Glutamatergic neuron (in vitro differentiated cells): ENCODE results near the gene AK8. TPM values are rescaled to one million over a fixed set of nuclear protein-coding genes. Genes with fewer than 3 reads are reported as not detected.
A peak's percentile ranks its signal among the peaks of the same experiment; 100 is the strongest.

Experiments used
- DNase-seq: peaks from one replicate; pipeline ENCODE4 v3.0.0; 2022
- H3K27ac Mint-ChIP-seq: one replicate; pipeline ENCODE4 v1.8.0; 2020; ENCODE audit warnings: mild to moderate bottlenecking, mixed read lengths, inconsistent platforms; ENCODE audit not compliant: unreplicated experiment
- H3K27me3 Mint-ChIP-seq: one replicate; pipeline ENCODE4 v1.8.0; 2020; ENCODE audit warnings: mild to moderate bottlenecking, moderate library complexity, mixed read lengths, inconsistent platforms; ENCODE audit not compliant: unreplicated experiment
- H3K36me3 Mint-ChIP-seq: one replicate; pipeline ENCODE4 v1.8.0; 2020; ENCODE audit warnings: mild to moderate bottlenecking, mixed read lengths, inconsistent platforms; ENCODE audit not compliant: unreplicated experiment
- H3K4me1 Mint-ChIP-seq: one replicate; pipeline ENCODE4 v1.8.0; 2020; ENCODE audit warnings: mild to moderate bottlenecking, low read depth, mixed read lengths, inconsistent platforms; ENCODE audit not compliant: unreplicated experiment
- H3K4me3 Mint-ChIP-seq: one replicate; pipeline ENCODE4 v1.8.0; 2020; ENCODE audit warnings: mild to moderate bottlenecking, mixed read lengths, inconsistent platforms; ENCODE audit not compliant: unreplicated experiment
- H3K9me3 Mint-ChIP-seq: one replicate; pipeline ENCODE4 v1.8.0; 2020; ENCODE audit warnings: mild to moderate bottlenecking, moderate library complexity, mixed read lengths, inconsistent platforms; ENCODE audit not compliant: unreplicated experiment
- total RNA-seq: library from RNA; stranded (reverse); fragmentation: NEBNext Ultra II Directional; extraction: Animal tissue kit (Norgen Biotek cat#: 25700); gene quantifications from one replicate; pipeline ENCODE4 v1.2.1, GENCODE V29; 2021; ENCODE audit not compliant: unreplicated experiment
- TF ChIP-seq, protein P1 (sequence below): fragments of 200-600 bp; sonication (generic); IDR thresholded peaks from one replicate; pipeline ENCODE4 v1.5.0; 2021; ENCODE audit not compliant: partially characterized antibody, unreplicated experiment

AK8 gene
- total RNA-seq, 1 donor from 2014 or later = 0.44 TPM

DNA sequence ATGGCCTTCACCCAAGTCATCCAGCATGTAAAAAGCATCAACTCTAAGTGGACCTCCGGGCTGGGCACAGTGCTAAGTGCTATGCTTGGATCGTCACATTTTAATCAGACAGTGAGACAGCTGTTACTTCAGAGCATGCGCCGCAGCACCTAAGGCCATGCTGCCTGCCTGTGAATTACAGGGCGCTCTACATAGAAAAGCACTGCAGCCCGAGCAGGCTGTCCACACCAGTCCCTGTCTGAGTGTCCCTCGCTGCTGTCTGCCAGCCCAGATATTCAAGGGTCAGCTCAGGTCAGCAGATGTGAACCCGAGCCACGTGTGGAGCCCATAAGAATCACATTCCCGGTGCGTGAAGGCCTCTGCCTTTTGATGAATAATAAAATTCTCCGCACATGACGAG lies 37.1 kb downstream of the AK8 start:
- Mint-ChIP-seq H3K9me3 (peaks cover 2% of the 10 kb centered on the region), H3K36me3 (no peaks in the 10 kb centered on the region), H3K27ac (no peak overlapping the region), H3K4me3 (no peak overlapping the region), H3K27me3 (peaks cover 4% of the 10 kb centered on the region), H3K4me1 (peaks cover 14% of the 10 kb centered on the region)
- TF ChIP-seq, protein P1, sequence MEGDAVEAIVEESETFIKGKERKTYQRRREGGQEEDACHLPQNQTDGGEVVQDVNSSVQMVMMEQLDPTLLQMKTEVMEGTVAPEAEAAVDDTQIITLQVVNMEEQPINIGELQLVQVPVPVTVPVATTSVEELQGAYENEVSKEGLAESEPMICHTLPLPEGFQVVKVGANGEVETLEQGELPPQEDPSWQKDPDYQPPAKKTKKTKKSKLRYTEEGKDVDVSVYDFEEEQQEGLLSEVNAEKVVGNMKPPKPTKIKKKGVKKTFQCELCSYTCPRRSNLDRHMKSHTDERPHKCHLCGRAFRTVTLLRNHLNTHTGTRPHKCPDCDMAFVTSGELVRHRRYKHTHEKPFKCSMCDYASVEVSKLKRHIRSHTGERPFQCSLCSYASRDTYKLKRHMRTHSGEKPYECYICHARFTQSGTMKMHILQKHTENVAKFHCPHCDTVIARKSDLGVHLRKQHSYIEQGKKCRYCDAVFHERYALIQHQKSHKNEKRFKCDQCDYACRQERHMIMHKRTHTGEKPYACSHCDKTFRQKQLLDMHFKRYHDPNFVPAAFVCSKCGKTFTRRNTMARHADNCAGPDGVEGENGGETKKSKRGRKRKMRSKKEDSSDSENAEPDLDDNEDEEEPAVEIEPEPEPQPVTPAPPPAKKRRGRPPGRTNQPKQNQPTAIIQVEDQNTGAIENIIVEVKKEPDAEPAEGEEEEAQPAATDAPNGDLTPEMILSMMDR = no peak
- DNase-seq = no peak

DNA sequence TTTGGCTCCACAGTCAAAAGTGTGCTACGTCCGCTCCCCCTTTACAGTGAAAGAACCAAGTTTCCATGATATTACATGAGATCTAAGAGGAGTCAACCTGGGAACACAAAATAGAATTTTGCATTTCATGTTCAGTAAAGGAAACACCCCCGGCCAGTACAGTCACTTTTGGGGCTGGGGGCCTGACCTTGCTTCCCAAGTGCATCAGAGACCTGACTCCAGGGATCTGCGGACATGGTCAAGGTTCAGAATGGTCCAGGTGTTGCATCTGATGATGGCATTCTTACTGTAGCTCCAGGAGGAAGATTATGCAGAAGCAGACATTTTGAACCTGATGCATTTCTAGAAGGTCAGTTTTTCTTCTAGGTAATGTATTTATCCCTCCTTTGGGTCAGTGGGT lies 39.8 kb downstream of the AK8 start:
- no peak overlapping the region for H3K4me3 Mint-ChIP-seq
- peaks cover 6% of the 10 kb centered on the region for H3K9me3 Mint-ChIP-seq
- TF ChIP-seq, protein P1 = no peak
- no peaks in the 10 kb centered on the region for H3K36me3 Mint-ChIP-seq
- peaks cover 25% of the 10 kb centered on the region for H3K4me1 Mint-ChIP-seq
- no peak overlapping the region for H3K27ac Mint-ChIP-seq
- H3K27me3 Mint-ChIP-seq = peaks cover 7% of the 10 kb centered on the region
- DNase-seq = no peak

DNA sequence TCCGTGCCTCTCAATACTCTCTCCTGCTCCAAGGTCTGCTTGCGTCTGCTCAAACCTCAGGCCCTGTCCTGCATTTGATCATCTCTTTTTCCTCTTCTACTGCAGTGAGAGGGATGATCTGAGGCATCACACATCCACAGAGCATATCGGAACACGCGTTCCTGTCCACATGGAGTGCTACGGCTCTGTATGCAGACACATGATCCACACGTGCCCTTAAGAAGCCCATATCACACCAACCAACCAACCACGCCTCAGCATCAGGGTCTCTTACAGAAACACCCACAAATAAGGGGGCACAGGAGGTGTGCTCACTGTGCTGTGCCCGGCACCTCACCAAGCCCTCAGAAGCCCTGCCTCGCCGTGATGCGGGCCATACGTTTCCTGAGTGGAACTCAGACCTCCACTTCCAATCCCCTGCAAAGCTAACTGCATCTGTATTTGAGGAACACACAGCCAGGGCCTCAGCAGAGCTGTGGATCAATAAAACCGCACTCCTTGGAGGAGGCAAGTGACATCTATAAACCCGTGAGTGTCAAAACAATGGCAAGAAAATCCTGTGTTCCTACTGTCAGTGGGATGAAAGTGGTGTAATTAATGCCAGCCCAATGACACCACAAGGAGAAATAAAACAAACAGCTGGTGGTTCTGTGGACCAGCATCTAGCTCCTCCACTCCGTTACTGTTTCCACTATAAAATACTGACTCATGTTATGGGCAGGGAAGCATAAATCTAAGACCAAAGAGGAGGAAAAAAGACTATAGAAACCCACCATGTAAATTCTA lies 40.4 kb downstream of the AK8 start:
- no peak overlapping the region for H3K27ac Mint-ChIP-seq

DNA sequence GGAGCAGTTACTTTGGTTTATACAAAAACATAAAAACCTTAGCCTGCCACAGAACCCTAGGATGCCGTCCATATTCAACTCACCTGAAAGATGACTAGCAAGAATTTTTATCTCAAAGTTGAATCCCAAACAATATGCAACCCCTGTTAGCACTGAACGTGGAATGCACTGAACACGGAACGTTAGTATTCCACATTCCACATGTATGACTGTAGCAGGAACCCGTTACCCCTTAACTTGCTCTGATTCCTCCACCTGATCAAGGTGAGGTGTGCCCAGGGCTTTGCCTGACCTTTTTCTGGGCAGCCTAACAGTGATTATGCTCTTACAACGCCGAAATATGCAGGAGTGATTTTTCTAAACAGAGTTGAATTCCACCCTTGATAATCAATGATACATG lies 43.7 kb downstream of the AK8 start:
- H3K27ac Mint-ChIP-seq = peak overlapping the region; percentile 98
- TF ChIP-seq, protein P1 = no peak
- peaks cover 6% of the 10 kb centered on the region for H3K36me3 Mint-ChIP-seq
- H3K9me3 Mint-ChIP-seq = peaks cover 5% of the 10 kb centered on the region
- H3K27me3 Mint-ChIP-seq = peaks cover 8% of the 10 kb centered on the region
- H3K4me3 Mint-ChIP-seq = peak overlapping the region; percentile 14
- DNase-seq = no peak
- peaks cover 39% of the 10 kb centered on the region for H3K4me1 Mint-ChIP-seq

More for the DNA sequence above, 40.4 kb downstream of the AK8 start:
- Mint-ChIP-seq H3K36me3 (no peaks in the 10 kb centered on the region), H3K27me3 (peaks cover 7% of the 10 kb centered on the region), H3K9me3 (peaks cover 6% of the 10 kb centered on the region), H3K4me3 (peak overlapping the region; percentile 10), H3K4me1 (peaks cover 26% of the 10 kb centered on the region)
- DNase-seq = no peak
- TF ChIP-seq, protein P1 = no peak

DNA sequence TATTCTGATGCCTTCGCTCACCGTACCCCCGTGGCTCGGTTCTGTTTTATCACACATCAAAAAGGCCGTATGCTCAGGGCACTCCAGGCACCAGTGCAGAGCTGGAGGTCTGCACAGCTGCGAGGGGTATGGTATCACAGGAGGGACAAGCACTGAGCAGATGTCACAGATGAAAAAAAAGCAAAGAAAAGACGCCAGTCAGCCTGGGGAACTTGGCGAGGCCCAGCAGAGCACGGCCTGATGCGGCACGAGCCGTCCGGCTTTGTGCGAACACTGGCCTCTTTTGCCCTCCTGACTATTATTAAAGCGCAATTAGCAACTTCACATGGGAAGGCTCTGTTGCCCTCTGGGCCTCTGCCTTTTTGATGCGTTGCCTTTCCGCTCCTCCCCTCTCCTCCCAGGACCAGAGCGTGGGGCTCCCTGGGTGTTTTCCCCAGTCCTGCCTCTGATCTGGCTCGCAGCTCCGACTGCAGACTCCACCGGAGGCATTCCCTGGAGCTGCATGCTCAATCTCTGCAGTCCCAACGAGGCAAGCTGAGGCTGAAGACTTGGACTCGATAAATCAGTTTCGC lies 44.4 kb downstream of the AK8 start:
- H3K4me3 Mint-ChIP-seq = peak overlapping the region; percentile 74
- TF ChIP-seq, protein P1 = no peak
- peaks cover 6% of the 10 kb centered on the region for H3K36me3 Mint-ChIP-seq
- peaks cover 6% of the 10 kb centered on the region for H3K9me3 Mint-ChIP-seq
- DNase-seq = peak; percentile 53
- peaks cover 36% of the 10 kb centered on the region for H3K4me1 Mint-ChIP-seq
- H3K27me3 Mint-ChIP-seq = peaks cover 8% of the 10 kb centered on the region
- H3K27ac Mint-ChIP-seq = peak overlapping the region; percentile 98
